ENCODE data around the gene TEX22. TPM values are rescaled to one million over a fixed set of nuclear protein-coding genes. Genes with fewer than 3 reads are reported as not detected.

The TEX22 gene
- total and polyA plus RNA-seq, 5 experiments from 2014 or later: 0.09 to 8.2 (median 3.8) TPM; not detected in 1

DNA sequence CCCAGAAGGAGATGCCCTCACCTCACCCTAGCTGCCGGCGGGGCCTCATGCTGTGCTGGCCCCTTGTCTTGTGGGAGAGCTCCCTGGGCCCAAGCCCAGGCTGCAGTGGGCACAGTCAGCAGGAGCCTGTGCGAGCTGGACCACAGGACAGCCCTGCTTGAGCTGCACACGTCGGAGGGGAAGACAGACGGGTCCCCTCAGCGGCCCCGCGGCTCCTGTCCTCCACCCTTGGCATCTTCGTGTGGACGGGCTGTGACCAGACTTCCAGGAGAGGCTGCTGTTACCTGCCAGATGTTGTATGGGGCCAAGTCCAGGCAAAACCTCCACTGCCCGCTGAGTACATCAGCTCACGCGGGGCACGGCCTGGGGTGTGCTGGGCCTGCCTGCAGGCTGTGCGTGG lies 9.4 kb upstream of the TEX22 start:
- H3K4me1 Mint-ChIP-seq: peaks cover 0 to 10% (median 4%) of the 10 kb centered on the region in 4 donors
- no peaks in the 10 kb centered on the region for H3K36me3 Mint-ChIP-seq
- no peaks in the 10 kb centered on the region for H3K9me3 Mint-ChIP-seq
- no peak overlapping the region for H3K27ac Mint-ChIP-seq
- no peak overlapping the region for H3K4me3 Mint-ChIP-seq
- no peaks in the 10 kb centered on the region for H3K27me3 Mint-ChIP-seq
- POLR2A ChIA-PET: no interaction called here
- DNase-seq: no peak
- ATAC-seq: no peak

DNA sequence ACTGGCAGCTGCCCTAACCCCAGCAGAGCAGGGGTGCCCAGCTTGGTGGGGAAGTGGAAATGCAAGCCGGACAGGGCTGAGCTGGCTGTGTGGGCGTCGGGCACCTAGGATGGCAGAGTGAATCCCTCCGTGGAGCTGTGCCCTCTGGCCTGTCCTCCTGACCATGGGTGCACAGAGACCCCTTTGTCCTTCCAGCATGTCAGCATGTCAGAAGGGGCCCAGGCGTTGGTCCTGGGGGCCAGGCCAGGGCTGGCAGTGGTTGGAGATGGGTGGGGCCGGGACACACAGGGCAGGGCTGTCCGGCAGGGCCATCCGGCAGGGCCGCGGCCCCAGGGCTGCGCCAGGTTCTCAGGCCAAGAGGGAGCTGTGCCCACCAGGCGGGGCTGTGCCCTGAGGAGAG lies 8.8 kb upstream of the TEX22 start:
- H3K36me3 Mint-ChIP-seq: no peaks in the 10 kb centered on the region
- peaks cover 0 to 11% (median 4%) of the 10 kb centered on the region in 4 donors for H3K4me1 Mint-ChIP-seq
- H3K27me3 Mint-ChIP-seq: no peaks in the 10 kb centered on the region
- no peak overlapping the region for H3K4me3 Mint-ChIP-seq
- POLR2A ChIA-PET: interaction anchor here (1.6 kb wide), 1 partner anchor 10 kb away, joined by 4 read pairs; no protein-coding TSS in a partner anchor
- DNase-seq (no peak), ATAC-seq (no peak)
- H3K9me3 Mint-ChIP-seq: no peaks in the 10 kb centered on the region
- H3K27ac Mint-ChIP-seq: no peak overlapping the region

DNA sequence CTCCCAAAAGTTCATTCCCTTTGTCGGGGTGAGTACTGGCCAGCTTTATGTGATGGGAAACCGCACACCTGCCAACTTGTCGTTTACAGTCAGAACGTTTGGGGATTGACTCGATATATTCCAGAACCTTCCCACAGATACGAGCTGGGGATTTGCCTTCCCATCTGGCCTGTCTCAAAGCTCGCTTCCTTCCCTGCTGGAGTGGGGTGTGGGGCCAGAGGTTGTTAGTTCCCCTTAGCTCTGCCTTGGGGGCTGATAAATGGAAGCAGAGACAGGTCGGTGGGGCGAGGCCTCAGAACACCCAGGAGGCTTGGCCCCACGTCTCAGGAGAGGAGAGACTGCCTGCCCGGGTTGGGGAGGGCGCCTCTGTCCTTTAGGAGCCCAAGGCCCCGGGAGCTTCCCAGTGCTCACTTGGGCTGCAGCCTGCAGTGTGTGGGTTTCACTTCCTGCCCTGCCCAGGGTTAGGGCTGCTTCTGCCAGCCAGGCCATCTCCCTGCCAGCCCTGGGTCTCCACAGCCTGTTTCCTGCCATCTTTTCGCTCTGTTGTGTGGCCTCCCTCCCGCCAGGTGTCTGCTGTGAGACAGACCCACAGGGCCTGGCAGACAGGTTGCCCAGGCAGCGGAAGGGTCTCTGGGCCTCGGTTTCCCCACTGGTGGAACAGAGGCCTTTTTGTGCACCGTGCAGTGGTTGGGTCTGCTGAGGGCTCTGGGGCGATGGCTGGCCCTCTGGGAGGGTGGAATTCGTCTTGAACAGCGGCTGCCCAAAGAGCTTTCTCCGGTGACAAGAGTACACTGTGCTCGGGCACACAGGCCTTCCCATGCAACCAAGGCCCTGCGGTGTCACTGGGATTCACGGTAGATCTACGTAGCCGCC lies 8.1 kb upstream of the TEX22 start:
- no peak for DNase-seq
- H3K36me3 Mint-ChIP-seq: no peaks in the 10 kb centered on the region
- peak in 1 of 2 donors; percentile 32 for ATAC-seq
- no peak overlapping the region for H3K4me3 Mint-ChIP-seq
- H3K27ac Mint-ChIP-seq: peak overlapping the region in 3 of 10 donors; percentile 12 to 75 (median 74)
- POLR2A ChIA-PET: interaction anchor here (0.6 to 1.6 kb wide), 4 partner anchors 9 to 33 kb away, joined by 3 to 5 read pairs (median 4); no protein-coding TSS in a partner anchor
- H3K4me1 Mint-ChIP-seq: peaks cover 0 to 12% (median 4%) of the 10 kb centered on the region in 4 donors
- H3K9me3 Mint-ChIP-seq: no peaks in the 10 kb centered on the region
- no peaks in the 10 kb centered on the region for H3K27me3 Mint-ChIP-seq

DNA sequence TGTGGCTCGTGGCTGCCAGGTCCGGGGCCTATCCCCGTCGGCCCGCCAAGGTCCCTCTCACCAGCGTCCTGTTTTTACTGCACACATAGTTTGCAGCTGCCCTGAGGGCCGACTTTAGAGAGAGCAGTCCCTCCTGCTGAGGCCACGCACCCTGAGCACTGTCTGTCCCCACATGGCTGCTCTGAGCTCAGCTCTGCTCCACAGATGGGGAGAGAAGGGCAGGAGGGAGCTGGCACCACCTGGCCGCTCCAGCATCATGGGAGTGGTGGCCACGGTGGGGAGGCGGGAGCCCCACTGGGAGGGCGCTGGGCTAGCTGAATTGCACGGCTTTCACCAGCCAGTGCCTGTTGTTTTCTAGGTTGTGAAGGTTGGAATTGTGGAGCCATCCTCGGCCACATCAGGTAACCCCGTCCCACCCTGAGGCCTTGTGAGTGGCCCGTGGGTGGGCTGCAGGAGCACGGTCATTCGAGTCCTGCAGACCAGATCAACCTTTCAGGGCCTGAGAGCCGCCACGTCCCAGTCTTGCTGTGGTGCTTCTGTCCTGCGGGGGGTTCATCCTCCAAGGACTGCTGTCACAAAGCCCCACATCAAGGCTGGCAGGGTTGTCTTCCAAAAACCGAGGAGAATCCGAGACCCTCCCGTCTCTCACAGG lies 7.4 kb upstream of the TEX22 start:
- H3K27me3 Mint-ChIP-seq: no peaks in the 10 kb centered on the region
- ATAC-seq (no peak), DNase-seq (peak in 1 of 10 donors; percentile 32)
- POLR2A ChIA-PET: interaction anchor here (0.6 to 1.6 kb wide), 5 partner anchors 8 to 32 kb away, joined by 3 to 5 read pairs (median 4); no protein-coding TSS in a partner anchor
- no peaks in the 10 kb centered on the region for H3K36me3 Mint-ChIP-seq
- peak overlapping the region in 1 of 10 donors; percentile 75 for H3K27ac Mint-ChIP-seq
- no peaks in the 10 kb centered on the region for H3K9me3 Mint-ChIP-seq
- no peak overlapping the region for H3K4me3 Mint-ChIP-seq
- peaks cover 0 to 15% (median 4%) of the 10 kb centered on the region in 4 donors for H3K4me1 Mint-ChIP-seq

DNA sequence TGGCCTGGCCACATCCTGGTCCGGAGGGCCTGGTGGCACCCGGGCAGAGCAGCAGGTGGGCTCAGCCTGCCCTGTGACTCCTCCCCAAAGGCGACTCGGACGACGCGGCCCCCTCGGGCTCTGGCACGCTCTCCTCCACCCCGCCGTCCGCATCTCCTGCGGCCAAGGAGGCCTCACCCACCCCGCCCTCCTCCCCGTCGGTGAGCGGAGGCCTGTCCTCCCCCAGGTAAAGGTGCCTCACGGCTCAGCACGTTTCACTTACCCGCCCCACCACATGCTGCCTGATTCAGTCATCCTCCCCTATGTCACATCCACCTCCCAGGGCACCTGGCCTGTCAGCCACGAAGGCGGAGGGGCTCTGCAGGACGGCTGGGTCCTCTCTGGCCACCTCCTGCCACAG lies 6.8 kb upstream of the TEX22 start:
- Mint-ChIP-seq H3K9me3 (no peaks in the 10 kb centered on the region), H3K4me3 (no peak overlapping the region), H3K36me3 (no peaks in the 10 kb centered on the region), H3K27ac (peak overlapping the region in 1 of 10 donors; percentile 2), H3K27me3 (no peaks in the 10 kb centered on the region), H3K4me1 (peaks cover 0 to 15% (median 4%) of the 10 kb centered on the region in 4 donors)
- POLR2A ChIA-PET: interaction anchor here (1.0 to 1.6 kb wide), 2 partner anchors 13 to 14 kb away, joined by 3 read pairs; no protein-coding TSS in a partner anchor
- peak in 1 of 10 donors; percentile 60 for DNase-seq
- ATAC-seq: no peak

DNA sequence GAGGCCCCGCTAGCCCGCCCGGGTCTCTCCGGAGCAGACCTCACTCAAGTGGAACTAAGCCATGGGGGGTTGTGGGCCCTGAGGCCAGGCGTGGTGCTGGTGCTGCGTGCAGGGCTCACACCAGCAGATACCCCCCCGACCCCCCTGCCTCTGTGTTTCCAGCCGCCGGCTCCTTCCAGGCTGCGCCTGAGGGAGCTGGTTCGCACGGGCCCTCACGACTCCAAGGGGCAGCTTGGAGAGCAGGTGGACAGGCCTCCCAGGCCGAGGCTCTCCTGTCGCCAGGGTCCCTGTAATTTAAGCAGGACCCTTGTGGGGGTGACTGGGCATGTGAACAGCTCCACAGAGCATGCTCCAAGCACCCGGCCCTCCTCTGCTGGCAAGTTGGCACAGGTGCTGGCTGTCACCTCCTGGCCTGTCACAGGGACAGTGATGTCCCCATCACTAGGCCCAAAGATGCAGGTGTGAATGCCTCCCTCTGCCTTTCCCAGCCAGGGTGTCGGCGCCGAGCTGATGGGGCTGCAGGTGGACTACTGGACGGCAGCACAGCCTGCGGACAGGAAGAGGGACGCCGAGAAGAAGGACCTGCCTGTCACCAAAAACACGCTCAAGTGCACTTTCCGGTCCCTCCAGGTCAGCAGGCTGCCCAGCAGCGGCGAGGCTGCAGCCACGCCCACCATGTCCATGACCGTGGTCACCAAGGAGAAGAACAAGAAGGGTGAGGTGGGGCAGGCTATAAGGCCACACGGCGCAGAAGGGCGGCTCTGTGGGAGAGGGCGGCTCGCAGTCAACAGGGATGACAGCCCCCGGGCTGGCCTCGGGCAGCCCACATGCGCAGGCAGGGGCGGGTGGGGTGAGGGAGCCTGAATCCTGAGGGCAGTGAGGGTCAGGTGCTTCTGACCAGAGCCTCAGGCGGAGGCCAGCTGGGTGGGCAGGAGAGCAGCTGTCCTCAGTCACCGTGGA lies 5.9 kb upstream of the TEX22 start:
- H3K4me3 Mint-ChIP-seq: no peak overlapping the region
- H3K36me3 Mint-ChIP-seq: no peaks in the 10 kb centered on the region
- peaks cover 0 to 17% (median 4%) of the 10 kb centered on the region in 4 donors for H3K4me1 Mint-ChIP-seq
- H3K27ac Mint-ChIP-seq: no peak overlapping the region
- POLR2A ChIA-PET: interaction anchor here (0.6 to 1.6 kb wide), 4 partner anchors 13 to 356 kb away, joined by 3 to 6 read pairs (median 3); no protein-coding TSS in a partner anchor
- H3K9me3 Mint-ChIP-seq: no peaks in the 10 kb centered on the region
- DNase-seq (no peak), ATAC-seq (no peak)
- H3K27me3 Mint-ChIP-seq: no peaks in the 10 kb centered on the region

DNA sequence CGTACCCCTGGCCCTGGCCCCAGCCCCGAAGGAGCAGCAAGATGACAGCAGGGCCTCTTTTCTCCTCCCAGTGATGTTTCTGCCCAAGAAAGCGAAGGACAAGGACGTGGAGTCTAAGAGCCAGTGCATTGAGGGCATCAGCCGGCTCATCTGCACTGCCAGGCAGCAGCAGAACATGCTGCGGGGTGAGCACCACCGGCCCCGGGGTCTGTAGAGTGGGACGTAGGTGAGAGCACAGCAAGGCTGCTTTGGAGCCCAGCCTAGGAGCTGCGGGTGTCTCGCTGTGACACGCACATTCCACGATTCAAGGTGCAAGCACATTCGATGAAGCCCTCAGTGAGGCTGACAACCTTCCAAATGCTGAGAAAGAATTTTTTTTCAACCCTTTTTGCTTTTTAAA lies 5.2 kb upstream of the TEX22 start:
- H3K27me3 Mint-ChIP-seq: no peaks in the 10 kb centered on the region
- H3K9me3 Mint-ChIP-seq: no peaks in the 10 kb centered on the region
- H3K4me1 Mint-ChIP-seq: peaks cover 0 to 22% (median 7%) of the 10 kb centered on the region in 4 donors
- H3K4me3 Mint-ChIP-seq: no peak overlapping the region
- POLR2A ChIA-PET: interaction anchor here (0.8 kb wide), 1 partner anchor 10 kb away, joined by 3 read pairs; no protein-coding TSS in a partner anchor
- no peak for DNase-seq
- ATAC-seq: no peak
- no peak overlapping the region for H3K27ac Mint-ChIP-seq
- H3K36me3 Mint-ChIP-seq: no peaks in the 10 kb centered on the region

DNA sequence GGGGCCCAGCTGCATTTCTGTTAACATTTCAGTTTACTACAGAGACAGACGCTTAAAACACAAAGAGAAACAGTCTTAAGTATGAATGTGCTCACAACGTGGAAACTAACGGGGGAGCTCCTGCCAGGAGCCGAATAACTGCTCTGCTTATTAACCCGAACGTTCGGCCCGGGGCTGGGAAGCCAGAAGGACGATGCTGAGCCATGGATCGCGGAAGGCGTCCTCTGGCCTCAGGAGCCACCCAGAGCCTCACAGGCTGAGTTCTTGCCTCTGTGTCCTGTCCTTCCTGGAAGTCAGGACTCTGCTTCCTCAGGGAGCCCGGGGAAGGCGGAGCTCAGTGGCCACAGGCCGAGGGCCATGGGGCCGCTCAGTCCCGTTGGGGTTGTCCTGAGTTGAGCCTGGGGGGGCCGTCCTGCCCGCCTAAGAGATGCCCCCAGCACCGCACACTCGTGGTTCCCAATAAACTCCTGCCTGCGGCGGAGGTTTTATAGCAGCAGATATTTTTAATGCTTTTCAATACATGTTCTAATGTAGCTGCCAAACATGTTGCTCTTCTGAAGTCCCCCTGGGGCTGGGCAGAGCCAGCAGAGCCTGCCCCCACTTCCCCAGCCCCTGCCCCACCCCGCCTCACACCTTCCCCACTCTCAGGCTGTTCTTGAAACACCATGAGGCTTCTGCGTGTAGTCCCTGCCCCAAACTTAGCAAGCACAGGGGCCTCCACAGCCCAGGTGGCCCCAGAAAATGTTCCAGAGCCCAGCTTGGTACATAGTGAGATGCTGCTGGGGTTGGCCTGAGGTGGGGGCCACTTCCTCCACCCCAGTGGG lies 3.4 kb upstream of the TEX22 start:
- no peak for ATAC-seq
- peak overlapping the region in 2 of 10 donors; percentile 36 to 51 for H3K4me3 Mint-ChIP-seq
- peaks cover 0 to 2% (median 0%) of the 10 kb centered on the region in 9 donors for H3K9me3 Mint-ChIP-seq
- no peaks in the 10 kb centered on the region for H3K27me3 Mint-ChIP-seq
- peaks cover 3 to 28% (median 14%) of the 10 kb centered on the region in 4 donors for H3K4me1 Mint-ChIP-seq
- DNase-seq: no peak
- POLR2A ChIA-PET: interaction anchor here (0.6 kb wide), 1 partner anchor 20 kb away, joined by 3 read pairs; no protein-coding TSS in a partner anchor
- H3K36me3 Mint-ChIP-seq: peaks cover 0 to 3% (median 0%) of the 10 kb centered on the region in 3 donors
- H3K27ac Mint-ChIP-seq: peak overlapping the region in 2 of 10 donors; percentile 10 to 73

DNA sequence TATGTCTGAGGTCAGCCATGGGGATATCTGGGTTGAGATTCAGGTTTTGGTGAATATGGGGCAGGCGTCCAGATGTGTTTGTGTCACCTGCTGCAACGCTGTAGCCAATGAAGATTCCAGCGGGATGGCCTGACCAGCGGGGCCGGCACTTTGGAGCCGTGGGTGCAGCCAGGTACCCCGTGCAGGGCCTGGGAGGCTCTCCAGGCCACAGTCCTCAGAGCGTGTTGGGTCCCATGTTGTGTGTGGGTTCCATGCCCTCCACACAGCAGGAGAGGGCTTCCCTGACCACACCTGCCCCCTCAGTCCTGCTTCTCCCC lies 2.8 kb upstream of the TEX22 start:
- no peaks in the 10 kb centered on the region for H3K27me3 Mint-ChIP-seq
- ATAC-seq: no peak
- peak in 1 of 10 donors; percentile 49 for DNase-seq
- peaks cover 0 to 6% (median 4%) of the 10 kb centered on the region in 9 donors for H3K9me3 Mint-ChIP-seq
- H3K4me1 Mint-ChIP-seq: peaks cover 6 to 26% (median 16%) of the 10 kb centered on the region in 4 donors
- H3K27ac Mint-ChIP-seq: no peak overlapping the region
- H3K4me3 Mint-ChIP-seq: no peak overlapping the region
- H3K36me3 Mint-ChIP-seq: peaks cover 4 to 8% (median 4%) of the 10 kb centered on the region in 3 donors
- POLR2A ChIA-PET: no interaction called here

DNA sequence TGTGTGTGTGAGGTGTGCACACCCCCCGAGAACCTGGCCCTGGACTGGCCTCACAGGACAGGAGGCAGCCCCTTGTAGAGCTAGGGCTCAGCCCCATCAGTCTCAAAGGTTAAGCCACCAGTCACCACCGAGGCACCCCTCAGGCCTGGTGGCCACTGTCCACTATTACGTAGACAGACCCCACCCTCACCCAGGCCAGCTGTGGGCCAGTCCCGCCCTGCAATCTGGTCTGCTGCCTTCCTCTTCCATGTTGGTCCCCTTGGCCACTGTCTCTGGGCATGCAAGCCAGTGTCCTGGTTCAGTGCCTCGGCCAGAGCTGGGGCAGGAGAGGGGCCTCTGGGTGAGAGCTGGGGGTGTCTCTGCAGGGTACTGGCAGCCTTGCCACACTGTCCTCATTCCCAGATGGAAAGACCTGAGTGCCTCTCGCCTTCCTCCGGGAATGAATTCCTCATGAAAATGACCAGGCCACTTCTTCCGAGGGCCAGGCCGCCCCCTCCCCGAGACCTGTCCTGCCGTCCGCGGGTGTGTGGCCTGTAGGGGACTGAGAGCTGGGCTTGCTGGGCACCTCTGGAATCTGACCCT lies 897 bp upstream of the TEX22 start:
- ATAC-seq (no peak), DNase-seq (no peak)
- Mint-ChIP-seq H3K27me3 (no peaks in the 10 kb centered on the region), H3K4me3 (peak overlapping the region; percentile 70 to 85 (median 78)), H3K36me3 (peaks cover 12 to 20% (median 12%) of the 10 kb centered on the region in 3 donors), H3K9me3 (peaks cover 0 to 22% (median 13%) of the 10 kb centered on the region in 9 donors), H3K27ac (peak overlapping the region in 9 of 10 donors; percentile 72 to 92 (median 86)), H3K4me1 (peaks cover 7 to 29% (median 20%) of the 10 kb centered on the region in 4 donors)
- POLR2A ChIA-PET: interaction anchor here (0.8 to 4.6 kb wide), 8 partner anchors 9 to 131 kb away, joined by 3 to 30 read pairs (median 5); partner anchors contain the start of gene TEDC1

Data from naive thymus-derived CD8-positive, alpha-beta T cell (primary cell).